Caco-2 (cell line): Measurements from ENCODE around the gene GART. TPM values are rescaled to one million over a fixed set of nuclear protein-coding genes. Genes with fewer than 3 reads are reported as not detected.

ENCODE experiments used
- BruUV-seq: library from RNA; stranded (reverse); fragments of 400-500 nt; replicated peaks from 2 replicates; lab custom pipeline; 2021; lab: Mats Ljungman, UMichigan
- CTCF ChIA-PET: fragments of 300-600 bp; sonication (Branson Sonifier 250); formaldehyde crosslinking; loops from one replicate; lab custom pipeline; 2022; ENCODE audit warnings: antibody characterized with exemption; lab: Charles Lee
- POLR2A ChIA-PET: fragments of 300-600 bp; sonication (Branson Sonifier 250); formaldehyde crosslinking; loops from one replicate; lab custom pipeline; 2022; ENCODE audit warnings: antibody characterized with exemption; lab: Charles Lee
- DNase-seq, 2 experiments: peaks; one replicate each; pipeline versions ENCODE4 v3.0.0 to v3.0.0-alpha.2; 2020 to 2022
- H3K27me3 ChIP-seq: replicated peaks from 2 replicates; pipeline ENCODE4 v1.6.0; 2011; ENCODE audit warnings: low read length; ENCODE audit not compliant: control insufficient read depth, insufficient read depth
- H3K36me3 ChIP-seq: 2 replicates; pipeline ENCODE4 v1.5.1; 2011; ENCODE audit warnings: low read length; ENCODE audit not compliant: control insufficient read depth, insufficient read depth
- H3K4me1 ChIP-seq: fragments of 250-450 bp; sonication (Bioruptor Pico); 2 replicates; pipeline ENCODE4 v1.5.1; 2020; ENCODE audit warnings: mild to moderate bottlenecking
- H3K4me3 ChIP-seq: 2 replicates; pipeline ENCODE4 v1.5.1; 2011; ENCODE audit warnings: low read depth, mild to moderate bottlenecking, control low read depth, low read length
- H3K9me3 ChIP-seq: fragments of 250-450 bp; sonication (Bioruptor Pico); 2 replicates; pipeline ENCODE4 v1.5.1; 2020; ENCODE audit warnings: mild to moderate bottlenecking, moderate library complexity
- H3K27ac Mint-ChIP-seq: one replicate; pipeline ENCODE4 v1.8.0; 2022; ENCODE audit warnings: mixed read lengths; ENCODE audit not compliant: unreplicated experiment
- H3K27me3 Mint-ChIP-seq: one replicate; pipeline ENCODE4 v1.8.0; 2022; ENCODE audit warnings: mixed read lengths; ENCODE audit not compliant: insufficient read depth, unreplicated experiment
- H3K36me3 Mint-ChIP-seq: one replicate; pipeline ENCODE4 v1.8.0; 2022; ENCODE audit warnings: mild to moderate bottlenecking, mixed read lengths; ENCODE audit not compliant: insufficient read depth, unreplicated experiment
- H3K4me1 Mint-ChIP-seq: one replicate; pipeline ENCODE4 v1.8.0; 2022; ENCODE audit warnings: low read depth, mixed read lengths; ENCODE audit not compliant: unreplicated experiment
- H3K4me3 Mint-ChIP-seq: one replicate; pipeline ENCODE4 v1.8.0; 2022; ENCODE audit warnings: mild to moderate bottlenecking, moderate library complexity, mixed read lengths; ENCODE audit not compliant: unreplicated experiment
- H3K9me3 Mint-ChIP-seq: one replicate; pipeline ENCODE4 v1.8.0; 2022; ENCODE audit warnings: mixed read lengths; ENCODE audit not compliant: unreplicated experiment
- CTCF ChIP-seq, 2 experiments: fragments of 200-600 bp in 1 of 2; IDR thresholded peaks; 1 replicate in 1 of 2; 2 replicates in 1 of 2; pipeline versions ENCODE4 v1.5.1 to v1.8.0; 2011 to 2022; ENCODE audit warnings: antibody characterized with exemption in 1 of 2, control low read depth in 1 of 2, inconsistent platforms in 1 of 2, low read depth in 1 of 2, low read length in 1 of 2, mild to moderate bottlenecking in 1 of 2, moderate library complexity in 1 of 2; ENCODE audit not compliant: insufficient read depth in 1 of 2, severe bottlenecking in 1 of 2, unreplicated experiment in 1 of 2
- intact Hi-C: fragments of 100-400 bp; cut with micrococcal nuclease; formaldehyde crosslinking; loops from one replicate; pipeline ENCODE4 v1.10.0; 2022; ENCODE audit not compliant: unreplicated experiment
- total RNA-seq: library from RNA; stranded (reverse); gene quantifications from 2 replicates; pipeline ENCODE4 v1.2.3, GENCODE V29; 2022

Gene GART
- total RNA-seq, 1 experiment from 2014 or later: 134 TPM

GRCh38 chr21:33518899-33519298, 23.0 kb downstream of the GART start:
- H3K9me3 Mint-ChIP-seq: no peaks in the 10 kb centered on the region
- H3K27me3 Mint-ChIP-seq: no peaks in the 10 kb centered on the region
- no peak for TF ChIP-seq CTCF (IDR thresholded peaks at IDR 0.05; ENCODE audit: insufficient read depth in 1 of 2, low read depth in 1 of 2, low read length in 1 of 2, severe bottlenecking in 1 of 2, unreplicated experiment in 1 of 2)
- ChIA-PET POLR2A (no interaction called here), CTCF (no interaction called here)
- DNase-seq: no peak
- H3K36me3 Mint-ChIP-seq: peaks cover 73% of the 10 kb centered on the region
- H3K4me1 ChIP-seq: no peaks in the 10 kb centered on the region
- no peak overlapping the region for H3K4me3 ChIP-seq
- H3K36me3 ChIP-seq: 0 out of 2 replicates have a peak, but pooled peaks cover 2% of the 10 kb centered on the region
- H3K27me3 ChIP-seq: no peaks in the 10 kb centered on the region
- H3K9me3 ChIP-seq: no peaks in the 10 kb centered on the region
- H3K4me1 Mint-ChIP-seq: no peaks in the 10 kb centered on the region
- no peak overlapping the region for H3K27ac Mint-ChIP-seq
- no TSS peak for BruUV-seq
- H3K4me3 Mint-ChIP-seq: no peak overlapping the region
- intact Hi-C loops: no loop called here

GRCh38 chr21:33514229-33514628, 27.7 kb downstream of the GART start:
- peaks cover 66% of the 10 kb centered on the region for H3K36me3 Mint-ChIP-seq
- DNase-seq: no peak
- no peaks in the 10 kb centered on the region for H3K27me3 Mint-ChIP-seq
- no peaks in the 10 kb centered on the region for H3K27me3 ChIP-seq
- H3K4me3 ChIP-seq: no peak overlapping the region
- H3K36me3 ChIP-seq: 0 out of 2 replicates have a peak, but pooled peaks cover 2% of the 10 kb centered on the region
- no peaks in the 10 kb centered on the region for H3K4me1 ChIP-seq
- H3K4me1 Mint-ChIP-seq: no peaks in the 10 kb centered on the region
- no peak overlapping the region for H3K27ac Mint-ChIP-seq
- intact Hi-C loops: no loop called here
- no peak overlapping the region for H3K4me3 Mint-ChIP-seq
- no peaks in the 10 kb centered on the region for H3K9me3 Mint-ChIP-seq
- no TSS peak for BruUV-seq
- TF ChIP-seq CTCF (IDR thresholded peaks at IDR 0.05; ENCODE audit: insufficient read depth in 1 of 2, low read depth in 1 of 2, low read length in 1 of 2, severe bottlenecking in 1 of 2, unreplicated experiment in 1 of 2): no peak
- ChIA-PET CTCF (no interaction called here), POLR2A (no interaction called here)
- H3K9me3 ChIP-seq: no peaks in the 10 kb centered on the region

- Histone ChIP-seq H3K36me3 (0 out of 2 replicates have a peak, but pooled peaks cover 2% of the 10 kb centered on the region), H3K4me3 (no peak overlapping the region), H3K4me1 (no peaks in the 10 kb centered on the region), H3K27me3 (no peaks in the 10 kb centered on the region), H3K9me3 (no peaks in the 10 kb centered on the region)
- H3K27ac Mint-ChIP-seq: no peak overlapping the region
- no peaks in the 10 kb centered on the region for H3K9me3 Mint-ChIP-seq
- ChIA-PET CTCF (no interaction called here), POLR2A (no interaction called here)
- BruUV-seq: no TSS peak
- H3K36me3 Mint-ChIP-seq: peaks cover 70% of the 10 kb centered on the region
- DNase-seq: no peak
- no peak for TF ChIP-seq CTCF (IDR thresholded peaks at IDR 0.05; ENCODE audit: insufficient read depth in 1 of 2, low read depth in 1 of 2, low read length in 1 of 2, severe bottlenecking in 1 of 2, unreplicated experiment in 1 of 2)
- H3K4me1 Mint-ChIP-seq: no peaks in the 10 kb centered on the region
- no peak overlapping the region for H3K4me3 Mint-ChIP-seq
- intact Hi-C loops: no loop called here
- H3K27me3 Mint-ChIP-seq: no peaks in the 10 kb centered on the region
Measured at GRCh38 chr21:33512481-33512880, 29.4 kb downstream of the GART start.
